Fibroblast of gingiva (primary cell): ENCODE results near the gene TPRN.

Experiments used
- DNase-seq: peaks from one replicate; pipeline ENCODE4 v3.0.0-alpha.2; 2011; ENCODE audit warnings: low read depth

The TPRN gene

GRCh38 chr9:137235424-137236237 lies 35.1 kb upstream of the TPRN start:
- no peak for DNase-seq

- DNase-seq, result no peak
Measured at GRCh38 chr9:137234758-137235423, 34.4 kb upstream of the TPRN start.

GRCh38 chr9:137234055-137234697 lies 33.6 kb upstream of the TPRN start:
- DNase-seq, result no peak

- no peak for DNase-seq
Measured at GRCh38 chr9:137233143-137233980, 32.8 kb upstream of the TPRN start.

GRCh38 chr9:137232510-137232909 lies 32.0 kb upstream of the TPRN start:
- no peak for DNase-seq

- DNase-seq, result no peak
Measured at GRCh38 chr9:137232101-137232500, 31.6 kb upstream of the TPRN start.

GRCh38 chr9:137231372-137232039 lies 31.0 kb upstream of the TPRN start:
- no peak for DNase-seq

GRCh38 chr9:137230705-137231371 lies 30.3 kb upstream of the TPRN start, which contains the start of gene SLC34A3:
SLC34A3 (plus strand) TSS chr9:137230901; CDS start chr9:137231703, 802 bp downstream.
- no peak for DNase-seq

- DNase-seq, result no peak
Measured at GRCh38 chr9:137229903-137230704, 29.6 kb upstream of the TPRN start.

- no peak for DNase-seq
Measured at GRCh38 chr9:137228968-137229896, 28.7 kb upstream of the TPRN start.

- DNase-seq, result no peak
Measured at GRCh38 chr9:137228506-137228967, 28.0 kb upstream of the TPRN start.

- DNase-seq, result no peak
Measured at GRCh38 chr9:137227853-137228505, 27.4 kb upstream of the TPRN start.

- peak; percentile 51 for DNase-seq
Measured at GRCh38 chr9:137227054-137227852, 26.7 kb upstream of the TPRN start, which contains the start of gene RNF224. RNF224 (plus strand) TSS chr9:137227502; CDS start chr9:137228336, 834 bp downstream.

GRCh38 chr9:137226338-137227053 lies 26.0 kb upstream of the TPRN start:
- DNase-seq, result no peak

- no peak for DNase-seq
Measured at GRCh38 chr9:137225699-137226331, 25.3 kb upstream of the TPRN start.
